SK-N-SH treated with all-trans-retinoic acid at 6 μM for 48 hours (cell line): ENCODE measurements around the gene ARSG.

Source experiments
- ATAC-seq: fragments of 200-7000 bp; cut with Tn5 transposase; 3 replicates; pipeline ENCODE4 v1.9.1; 2020; ENCODE audit warnings: mild to moderate bottlenecking, moderate library complexity
- ARNTL ChIP-seq: fragments of 450-650 bp; formaldehyde crosslinking; IDR thresholded peaks from 2 replicates; pipeline ENCODE4 v1.5.0; 2020; ENCODE audit warnings: low read depth, mild to moderate bottlenecking, moderate library complexity, borderline replicate concordance
- CSDC2 ChIP-seq: fragments of 250-450 bp; sonication (Bioruptor Pico); IDR thresholded peaks from 2 replicates; pipeline ENCODE4 v1.5.0; 2020; ENCODE audit warnings: mild to moderate bottlenecking, moderate library complexity
- ESRRG ChIP-seq: fragments of 250-450 bp; sonication (Bioruptor Pico); IDR thresholded peaks from 2 replicates; pipeline ENCODE4 v1.6.1; 2021; ENCODE audit warnings: mild to moderate bottlenecking
- GLIS3 ChIP-seq: fragments of 250-450 bp; sonication (Bioruptor Pico); IDR thresholded peaks from 2 replicates; pipeline ENCODE4 v1.5.0; 2020; ENCODE audit warnings: mild to moderate bottlenecking, moderate library complexity
- ISL1 ChIP-seq: fragments of 250-450 bp; sonication (Bioruptor Pico); IDR thresholded peaks from 2 replicates; pipeline ENCODE4 v2.1.2; 2022; ENCODE audit warnings: mild to moderate bottlenecking, moderate library complexity
- OSR1 ChIP-seq: fragments of 250-450 bp; sonication (Bioruptor Pico); IDR thresholded peaks from 2 replicates; pipeline ENCODE4 v1.8.0; 2022; ENCODE audit warnings: moderate library complexity, mild to moderate bottlenecking, inconsistent platforms
- PPARA ChIP-seq: fragments of 250-450 bp; sonication (Bioruptor Pico); IDR thresholded peaks from 2 replicates; pipeline ENCODE4 v1.5.0; 2020; ENCODE audit warnings: mild to moderate bottlenecking, borderline replicate concordance
- SNAI2 ChIP-seq: fragments of 250-450 bp; sonication (Bioruptor Pico); IDR thresholded peaks from 2 replicates; pipeline ENCODE4 v1.5.0; 2020; ENCODE audit warnings: mild to moderate bottlenecking, moderate library complexity
- TOX ChIP-seq: fragments of 250-450 bp; sonication (Bioruptor Pico); IDR thresholded peaks from 2 replicates; pipeline ENCODE4 v1.8.0; 2021; ENCODE audit warnings: mild to moderate bottlenecking, moderate library complexity, borderline replicate concordance
- ZC3H10 ChIP-seq: fragments of 250-450 bp; sonication (Bioruptor Pico); IDR thresholded peaks from 2 replicates; pipeline ENCODE4 v1.5.1; 2021; ENCODE audit warnings: mild to moderate bottlenecking, moderate library complexity
- ZFP30 ChIP-seq: fragments of 450-650 bp; formaldehyde crosslinking; IDR thresholded peaks from 2 replicates; pipeline ENCODE4 v1.5.0; 2022; ENCODE audit warnings: mild to moderate bottlenecking, moderate library complexity
- ZNF8 ChIP-seq: fragments of 450-650 bp; formaldehyde crosslinking; IDR thresholded peaks from 2 replicates; pipeline ENCODE4 v1.5.0; 2020; ENCODE audit warnings: mild to moderate bottlenecking, moderate library complexity
- TF ChIP-seq, protein P1 (sequence below): fragments of 250-450 bp; sonication (Bioruptor Pico); IDR thresholded peaks from 2 replicates; pipeline ENCODE4 v1.8.0; 2021; ENCODE audit warnings: low read depth, mild to moderate bottlenecking, moderate library complexity, borderline replicate concordance
- TF ChIP-seq, protein P2 (sequence below): fragments of 250-450 bp; sonication (Bioruptor Pico); IDR thresholded peaks from 2 replicates; pipeline ENCODE4 v1.5.1; 2020; ENCODE audit warnings: low read depth, mild to moderate bottlenecking, moderate library complexity
- TF ChIP-seq, protein P3 (sequence below): fragments of 250-450 bp; sonication (Bioruptor Pico); IDR thresholded peaks from 2 replicates; pipeline ENCODE4 v1.8.0; 2020; ENCODE audit warnings: mild to moderate bottlenecking, moderate library complexity, borderline replicate concordance

The ARSG gene

DNA sequence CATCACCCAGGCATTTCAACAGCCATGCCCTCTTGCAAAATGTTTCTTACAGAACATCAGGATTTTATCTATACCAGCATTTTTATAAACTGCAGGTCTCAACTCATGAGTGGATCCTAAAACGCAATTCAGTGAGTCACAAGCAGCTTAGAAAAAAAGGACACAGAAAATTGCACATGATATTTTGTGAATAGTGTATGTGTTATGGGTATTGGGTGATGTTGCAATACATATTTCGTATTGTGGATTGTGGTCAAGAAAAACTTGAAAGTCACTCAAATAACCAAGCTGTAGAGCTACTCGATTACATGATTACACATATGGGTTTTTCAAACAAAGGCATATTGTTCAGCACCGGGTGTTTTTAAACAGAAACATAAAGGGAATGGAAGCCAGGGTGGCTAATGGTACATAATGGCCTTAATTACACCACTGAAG, 164.6 kb downstream of the ARSG start (continued):
- TF ChIP-seq, protein P1, sequence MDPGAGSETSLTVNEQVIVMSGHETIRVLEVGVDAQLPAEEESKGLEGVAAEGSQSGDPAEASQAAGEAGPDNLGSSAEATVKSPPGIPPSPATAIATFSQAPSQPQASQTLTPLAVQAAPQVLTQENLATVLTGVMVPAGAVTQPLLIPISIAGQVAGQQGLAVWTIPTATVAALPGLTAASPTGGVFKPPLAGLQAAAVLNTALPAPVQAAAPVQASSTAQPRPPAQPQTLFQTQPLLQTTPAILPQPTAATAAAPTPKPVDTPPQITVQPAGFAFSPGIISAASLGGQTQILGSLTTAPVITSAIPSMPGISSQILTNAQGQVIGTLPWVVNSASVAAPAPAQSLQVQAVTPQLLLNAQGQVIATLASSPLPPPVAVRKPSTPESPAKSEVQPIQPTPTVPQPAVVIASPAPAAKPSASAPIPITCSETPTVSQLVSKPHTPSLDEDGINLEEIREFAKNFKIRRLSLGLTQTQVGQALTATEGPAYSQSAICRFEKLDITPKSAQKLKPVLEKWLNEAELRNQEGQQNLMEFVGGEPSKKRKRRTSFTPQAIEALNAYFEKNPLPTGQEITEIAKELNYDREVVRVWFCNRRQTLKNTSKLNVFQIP (CRISPR knock-in tag): no peak

DNA sequence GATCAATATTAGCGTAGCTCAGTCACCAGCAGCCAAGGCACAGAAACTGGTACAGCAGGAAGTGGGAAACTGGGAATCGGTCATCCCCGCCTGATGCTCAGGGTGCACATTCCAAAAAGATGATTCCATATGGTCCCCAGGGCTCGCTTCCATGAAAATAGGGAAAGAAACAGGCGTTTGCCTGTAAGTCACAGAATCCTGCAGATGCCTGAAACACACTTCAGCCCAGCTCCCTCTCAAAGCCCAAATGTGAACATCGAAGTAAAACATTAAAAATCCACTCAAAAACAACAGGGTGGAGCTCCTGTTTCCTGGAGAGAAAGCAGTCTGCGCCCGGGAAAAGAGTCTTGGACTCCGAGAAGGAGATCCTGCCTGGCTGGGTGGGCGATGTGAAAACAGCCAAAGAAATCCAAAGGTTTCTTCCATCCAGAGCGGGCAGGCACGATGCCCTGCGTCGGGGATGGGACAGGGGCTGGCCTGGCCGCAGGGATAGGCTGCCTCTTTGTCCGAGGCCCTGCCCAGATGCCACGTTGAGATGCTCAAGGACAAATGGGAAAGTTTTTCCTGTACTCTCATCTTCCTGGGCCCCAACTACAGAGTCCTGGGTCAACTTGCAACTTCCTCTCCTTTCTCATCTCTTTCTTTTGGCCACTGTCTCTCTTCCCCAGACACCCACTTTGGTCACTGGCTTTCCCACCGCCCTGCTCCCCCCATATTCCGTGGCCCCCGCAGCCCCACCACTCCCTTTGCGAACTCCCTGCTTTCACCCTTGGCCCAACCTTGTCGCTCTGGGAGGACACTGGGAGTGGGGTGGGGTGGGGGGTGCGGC, 165.3 kb downstream of the ARSG start:
- TF ChIP-seq, protein P1 (CRISPR knock-in tag): no peak
- ATAC-seq: peak; percentile 93

DNA sequence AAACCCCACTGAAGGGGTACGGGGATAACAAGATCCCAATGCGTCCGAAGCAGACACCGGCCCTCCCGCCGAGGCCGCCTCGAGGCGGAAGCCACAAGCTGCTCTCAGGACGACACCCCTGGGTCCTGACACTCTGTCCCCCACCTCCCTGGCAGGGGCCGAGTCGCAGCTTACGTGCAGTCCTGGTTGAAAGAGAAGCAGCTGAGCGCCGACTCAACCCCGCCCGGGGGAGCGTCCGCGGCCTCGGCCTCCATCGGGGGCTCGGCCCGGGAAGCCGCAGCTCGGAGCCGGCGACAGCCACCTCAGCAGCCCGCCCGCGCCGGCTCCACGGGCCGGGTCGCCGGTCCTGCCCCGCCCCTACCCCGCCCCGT, 165.9 kb downstream of the ARSG start, which contains the start of gene WIPI1:
WIPI1 (minus strand) TSS at position 329 of the 371 bp plus-strand sequence; CDS start at position 254, 75 bp downstream.
- ATAC-seq: peak; percentile 43
- no peak for TF ChIP-seq ZFP30

DNA sequence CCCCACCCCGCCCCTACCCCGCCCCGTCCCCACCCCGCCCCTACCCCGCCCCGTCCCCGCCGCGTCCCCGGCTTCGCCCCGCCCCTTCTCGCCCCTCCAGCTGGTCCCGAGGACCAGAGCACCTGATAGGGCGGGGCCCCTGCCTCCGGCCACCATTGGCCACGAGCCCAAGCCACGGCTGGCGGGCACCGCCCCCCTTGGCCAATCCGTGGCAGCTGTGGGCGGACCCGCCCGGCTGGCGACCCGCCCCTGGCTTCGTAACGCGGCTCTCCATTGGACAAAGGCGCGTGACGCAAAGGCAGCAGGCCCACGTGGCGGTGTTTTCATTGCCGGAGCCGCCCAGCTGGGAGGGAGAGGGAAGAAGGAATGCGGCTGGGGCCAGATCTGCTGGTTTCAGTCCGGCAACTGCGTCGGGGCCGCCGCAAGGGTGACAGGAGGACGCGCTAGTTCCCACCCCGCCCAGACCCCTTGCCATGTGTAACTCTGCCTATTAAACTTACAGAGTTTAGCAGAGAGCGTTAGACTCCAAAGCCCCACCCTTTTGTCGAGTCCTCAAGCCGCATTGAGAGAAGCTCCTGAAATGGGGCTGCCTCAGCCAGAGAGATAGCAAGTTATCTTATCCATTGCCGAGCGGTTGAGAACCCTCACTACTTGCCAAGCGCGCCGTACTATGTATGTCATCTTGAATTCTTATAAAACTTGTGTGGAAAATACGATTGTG, 166.4 kb downstream of the ARSG start:
- TF ChIP-seq ZNF8 (no peak), OSR1 (no peak), ARNTL (CRISPR knock-in tag) (no peak)
- TF ChIP-seq, protein P1 (CRISPR knock-in tag): no peak
- ATAC-seq: peak; percentile 84

DNA sequence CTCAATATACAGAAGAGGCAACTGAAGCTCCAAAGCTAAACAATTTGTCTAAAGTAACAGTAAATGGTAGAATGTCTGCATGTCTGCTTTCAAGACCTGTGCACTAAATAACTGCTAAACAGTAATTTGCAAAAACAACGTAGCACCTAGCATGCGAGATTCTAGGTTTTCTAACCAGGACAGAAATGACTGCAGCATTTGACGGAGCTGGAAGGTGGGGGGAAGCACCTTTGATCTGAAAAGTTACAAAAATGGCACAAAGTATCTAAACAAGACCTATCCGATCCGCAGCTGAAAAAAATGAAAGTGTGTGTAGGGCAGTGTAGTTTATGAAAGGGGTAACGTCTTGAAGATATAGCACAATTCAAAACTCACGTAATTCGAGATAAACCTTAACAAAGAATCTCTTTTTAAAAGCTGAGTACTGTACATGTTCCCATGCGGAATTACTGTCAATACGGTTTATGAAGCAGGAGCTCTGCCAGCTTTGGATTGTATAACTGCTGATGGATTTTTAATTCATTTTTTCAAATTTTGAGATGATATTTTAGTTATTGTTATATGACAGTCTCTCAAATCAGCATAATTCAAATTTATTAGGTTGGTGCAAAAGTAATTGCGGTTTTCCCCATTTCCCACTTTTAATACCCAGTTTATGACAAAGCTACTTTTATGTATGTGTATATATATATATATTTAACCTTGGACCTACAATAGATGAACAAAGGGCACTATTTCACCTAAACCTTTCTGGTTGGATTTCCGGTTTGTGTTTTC, 167.2 kb downstream of the ARSG start:
- ATAC-seq: no peak
- no peak for TF ChIP-seq OSR1

DNA sequence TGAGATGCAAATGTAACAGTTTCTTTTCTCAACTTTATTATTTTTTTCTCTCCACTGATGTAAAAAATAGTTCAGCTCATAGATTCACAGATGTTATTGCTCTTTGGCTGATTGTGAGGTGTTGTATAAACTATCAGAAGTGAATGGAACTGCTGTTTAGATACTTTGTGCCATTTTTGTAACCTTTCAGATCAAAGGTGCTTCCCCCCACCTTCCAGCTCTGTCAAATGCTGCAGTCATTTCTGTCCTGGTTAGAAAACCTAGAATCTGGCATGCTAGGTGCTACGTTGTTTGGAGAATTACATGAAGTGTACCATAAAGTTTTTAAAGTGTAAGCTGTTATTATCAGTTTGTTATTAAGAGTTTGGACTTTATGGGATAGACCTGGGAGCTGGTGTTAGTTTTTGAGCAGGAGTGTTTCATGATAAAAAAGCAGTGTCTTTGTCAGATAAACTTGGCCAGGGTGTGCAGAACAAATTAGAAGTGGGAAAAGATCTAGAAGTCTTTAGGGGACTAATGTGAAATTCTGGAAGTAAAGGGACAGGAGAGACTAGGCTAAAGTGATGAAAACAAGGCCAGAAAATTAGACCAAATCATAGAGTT, 167.8 kb downstream of the ARSG start:
- no peak for ATAC-seq
- TF ChIP-seq, protein P2, sequence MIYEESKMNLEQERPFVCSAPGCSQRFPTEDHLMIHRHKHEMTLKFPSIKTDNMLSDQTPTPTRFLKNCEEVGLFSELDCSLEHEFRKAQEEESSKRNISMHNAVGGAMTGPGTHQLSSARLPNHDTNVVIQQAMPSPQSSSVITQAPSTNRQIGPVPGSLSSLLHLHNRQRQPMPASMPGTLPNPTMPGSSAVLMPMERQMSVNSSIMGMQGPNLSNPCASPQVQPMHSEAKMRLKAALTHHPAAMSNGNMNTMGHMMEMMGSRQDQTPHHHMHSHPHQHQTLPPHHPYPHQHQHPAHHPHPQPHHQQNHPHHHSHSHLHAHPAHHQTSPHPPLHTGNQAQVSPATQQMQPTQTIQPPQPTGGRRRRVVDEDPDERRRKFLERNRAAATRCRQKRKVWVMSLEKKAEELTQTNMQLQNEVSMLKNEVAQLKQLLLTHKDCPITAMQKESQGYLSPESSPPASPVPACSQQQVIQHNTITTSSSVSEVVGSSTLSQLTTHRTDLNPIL: no peak
- TF ChIP-seq, protein P1 (CRISPR knock-in tag): no peak
- no peak for TF ChIP-seq ZC3H10
- TF ChIP-seq OSR1: no peak
- no peak for TF ChIP-seq ZNF8
- TF ChIP-seq GLIS3 (CRISPR knock-in tag): no peak
- TF ChIP-seq ISL1 (CRISPR knock-in tag): no peak
- TF ChIP-seq SNAI2 (CRISPR knock-in tag): no peak
- TF ChIP-seq CSDC2 (CRISPR knock-in tag): no peak
- TF ChIP-seq ZFP30: no peak
- no peak for TF ChIP-seq ESRRG (CRISPR knock-in tag)
- TF ChIP-seq PPARA: no peak
- TF ChIP-seq, protein P3, sequence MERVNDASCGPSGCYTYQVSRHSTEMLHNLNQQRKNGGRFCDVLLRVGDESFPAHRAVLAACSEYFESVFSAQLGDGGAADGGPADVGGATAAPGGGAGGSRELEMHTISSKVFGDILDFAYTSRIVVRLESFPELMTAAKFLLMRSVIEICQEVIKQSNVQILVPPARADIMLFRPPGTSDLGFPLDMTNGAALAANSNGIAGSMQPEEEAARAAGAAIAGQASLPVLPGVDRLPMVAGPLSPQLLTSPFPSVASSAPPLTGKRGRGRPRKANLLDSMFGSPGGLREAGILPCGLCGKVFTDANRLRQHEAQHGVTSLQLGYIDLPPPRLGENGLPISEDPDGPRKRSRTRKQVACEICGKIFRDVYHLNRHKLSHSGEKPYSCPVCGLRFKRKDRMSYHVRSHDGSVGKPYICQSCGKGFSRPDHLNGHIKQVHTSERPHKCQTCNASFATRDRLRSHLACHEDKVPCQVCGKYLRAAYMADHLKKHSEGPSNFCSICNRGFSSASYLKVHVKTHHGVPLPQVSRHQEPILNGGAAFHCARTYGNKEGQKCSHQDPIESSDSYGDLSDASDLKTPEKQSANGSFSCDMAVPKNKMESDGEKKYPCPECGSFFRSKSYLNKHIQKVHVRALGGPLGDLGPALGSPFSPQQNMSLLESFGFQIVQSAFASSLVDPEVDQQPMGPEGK (CRISPR knock-in tag): no peak
- TF ChIP-seq ARNTL (CRISPR knock-in tag): no peak
- TF ChIP-seq TOX (CRISPR knock-in tag): no peak
